Left lobe of liver (tissue), 2 donors: ENCODE results near the gene KMO. TPM values are rescaled to one million over a fixed set of nuclear protein-coding genes. Genes with fewer than 3 reads are reported as not detected.
A peak's percentile ranks its signal among the peaks of the same experiment; 100 is the strongest.

Source experiments
- ATAC-seq: fragments of 200-7000 bp; cut with Tn5 transposase; one replicate; pipeline ENCODE4 v1.9.1; 2020; ENCODE audit warnings: mild to moderate bottlenecking, moderate library complexity
- DNase-seq: peaks from one replicate; pipeline ENCODE4 v3.0.0-alpha.2; 2020; ENCODE audit warnings: low spot score
- total RNA-seq: library from RNA; stranded (reverse); gene quantifications from one replicate; pipeline ENCODE4 v1.2.1, GENCODE V29; 2021
- donor health status: DM: no; HTN: no; CAD: no; lungs with moderate emphysema.
- donor health status: DM: no; HTN: yes; CAD: no.

KMO gene
- total RNA-seq = 37.5 TPM

DNA sequence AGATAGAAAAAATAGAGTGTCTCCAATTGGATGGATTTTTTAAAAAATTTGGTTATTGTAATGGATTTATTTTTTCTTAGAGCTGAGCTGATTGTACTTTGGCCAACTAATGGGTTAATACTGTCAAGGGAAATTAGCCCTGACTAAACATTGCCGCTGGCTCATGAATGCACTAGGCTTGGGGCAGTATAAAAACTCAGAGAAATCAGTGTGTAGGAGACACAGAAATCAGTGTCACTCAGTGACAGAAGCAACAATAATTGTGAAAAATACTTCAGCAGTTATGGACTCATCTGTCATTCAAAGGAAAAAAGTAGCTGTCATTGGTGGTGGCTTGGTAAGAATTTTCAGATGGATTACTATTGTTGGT lies at the start of gene KMO:
Gene KMO (plus strand): TSS at position 217 of the 370 bp plus-strand sequence. CDS start 67 bp downstream, at position 284.
- peak; percentile 69 for ATAC-seq
- no peak for DNase-seq

DNA sequence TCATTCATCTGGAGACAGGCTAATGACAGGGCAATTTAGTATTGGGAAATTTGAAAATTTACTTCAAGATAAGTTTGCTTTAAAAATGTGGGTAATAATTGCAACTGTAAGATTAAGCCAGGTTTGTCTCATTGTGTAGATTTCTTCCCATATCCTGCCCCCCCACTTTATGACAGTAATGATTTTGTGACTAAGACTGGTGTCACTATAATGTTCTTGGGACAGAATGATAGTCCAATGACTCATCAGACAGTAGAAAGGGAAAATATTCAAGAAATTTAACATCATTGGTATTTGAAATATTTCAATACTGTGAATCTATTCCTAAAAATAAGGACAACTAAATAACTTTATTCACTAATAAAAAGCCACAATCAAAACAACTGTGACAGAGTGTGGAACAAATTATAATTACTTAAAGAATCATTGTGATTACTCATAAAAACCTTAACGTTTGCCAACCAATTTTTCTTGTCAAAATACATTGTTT lies 49.4 kb upstream of the KMO start:
- DNase-seq (no peak), ATAC-seq (no peak)

DNA sequence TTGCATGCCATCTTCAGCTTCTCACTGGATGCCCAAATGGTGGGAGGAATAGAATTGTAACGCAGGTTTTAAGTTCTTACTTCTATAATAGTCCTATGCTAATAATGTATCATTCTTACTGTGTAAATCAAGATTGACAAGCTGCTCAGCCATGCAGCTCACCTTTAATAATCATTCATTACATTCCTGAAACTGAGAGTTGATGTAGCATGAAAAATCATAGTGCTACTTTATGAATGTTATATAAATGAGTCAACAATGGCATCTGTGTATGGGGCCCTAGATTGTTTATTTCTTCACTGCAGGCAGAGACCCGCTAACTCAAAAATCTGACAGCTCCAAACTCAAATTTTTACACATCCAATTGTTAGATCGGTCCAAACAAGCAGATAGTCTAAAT lies 47.0 kb upstream of the KMO start:
- ATAC-seq (no peak), DNase-seq (no peak)

DNA sequence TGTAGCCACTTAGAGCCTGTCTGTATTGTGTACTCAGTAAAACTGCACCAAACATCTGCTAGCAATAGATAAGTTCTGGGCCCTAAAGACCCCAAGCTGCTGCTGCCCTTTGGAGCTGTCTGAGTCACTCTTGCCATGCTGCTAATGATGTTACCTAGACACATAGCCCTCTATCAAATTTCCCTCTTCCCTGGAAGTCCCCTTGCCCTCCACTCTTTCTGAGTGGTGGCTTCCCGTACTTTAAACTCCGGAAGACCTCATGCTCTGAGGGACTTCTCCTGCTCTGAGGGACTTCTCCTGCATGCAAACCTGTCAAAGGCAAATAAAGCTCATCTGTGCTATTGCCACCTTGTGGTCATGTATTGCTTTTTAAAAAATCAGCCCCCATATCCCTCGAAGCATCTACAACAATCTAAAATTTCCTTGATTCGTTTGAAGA lies 46.6 kb upstream of the KMO start:
- DNase-seq = no peak

DNA sequence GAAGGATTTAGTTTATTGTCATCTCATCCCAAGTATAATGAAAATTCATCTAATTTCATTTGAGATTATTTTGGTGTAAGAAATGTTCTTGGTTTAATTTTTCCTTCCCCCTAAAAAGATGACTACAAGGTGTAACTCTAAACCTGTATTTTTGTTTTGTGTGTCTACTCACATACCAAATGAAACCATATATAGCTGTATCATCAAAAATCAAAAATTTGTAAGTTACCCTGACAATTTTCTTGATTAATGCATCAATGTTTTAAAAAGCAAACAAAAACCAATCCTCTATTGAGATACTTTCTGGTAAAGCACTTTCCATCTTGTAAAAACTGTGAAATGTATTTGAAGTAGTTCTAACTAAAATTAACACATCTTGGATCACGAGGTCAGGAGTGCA lies 43.4 kb upstream of the KMO start:
- no peak for DNase-seq
- no peak for ATAC-seq

More for the DNA sequence above, 46.6 kb upstream of the KMO start:
- ATAC-seq = peak; percentile 45

DNA sequence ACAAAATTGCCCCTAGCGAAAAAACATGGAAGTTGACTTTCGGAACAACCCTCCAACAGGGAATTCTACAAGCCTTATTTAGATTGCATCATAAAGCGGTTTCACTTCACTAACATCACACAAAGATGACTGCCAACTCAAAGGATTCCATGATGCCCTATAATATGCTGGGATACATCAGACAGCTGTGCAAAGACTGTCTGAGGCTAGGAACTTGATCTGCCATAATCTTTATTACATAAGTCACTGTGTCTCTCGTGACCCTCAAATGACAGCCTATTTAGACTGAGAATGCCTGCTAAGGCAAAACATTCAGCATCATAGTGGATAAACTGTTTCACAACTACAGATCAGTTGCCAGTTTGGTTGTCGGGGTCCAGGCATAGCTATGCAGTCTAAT lies 36.4 kb upstream of the KMO start:
- ATAC-seq (no peak), DNase-seq (no peak)

DNA sequence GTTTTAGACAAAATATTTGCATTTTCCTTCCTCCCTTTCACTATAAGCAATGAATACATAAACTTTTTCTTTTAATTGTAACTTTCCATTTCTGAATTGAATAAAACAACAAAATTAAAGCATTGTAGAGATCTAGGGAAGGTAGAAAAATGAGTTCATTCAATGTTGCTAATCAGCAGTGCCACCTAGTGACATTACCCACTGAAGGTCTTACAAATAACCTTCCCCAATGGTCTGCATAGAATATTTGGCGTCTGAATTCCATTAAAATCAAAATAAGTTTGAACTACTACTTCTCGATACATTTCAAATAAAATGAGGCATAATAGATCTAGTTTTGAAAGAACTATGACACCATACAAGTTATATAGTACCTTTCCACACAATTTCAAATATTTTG lies 32.3 kb upstream of the KMO start:
- DNase-seq (no peak), ATAC-seq (peak; percentile 60)

DNA sequence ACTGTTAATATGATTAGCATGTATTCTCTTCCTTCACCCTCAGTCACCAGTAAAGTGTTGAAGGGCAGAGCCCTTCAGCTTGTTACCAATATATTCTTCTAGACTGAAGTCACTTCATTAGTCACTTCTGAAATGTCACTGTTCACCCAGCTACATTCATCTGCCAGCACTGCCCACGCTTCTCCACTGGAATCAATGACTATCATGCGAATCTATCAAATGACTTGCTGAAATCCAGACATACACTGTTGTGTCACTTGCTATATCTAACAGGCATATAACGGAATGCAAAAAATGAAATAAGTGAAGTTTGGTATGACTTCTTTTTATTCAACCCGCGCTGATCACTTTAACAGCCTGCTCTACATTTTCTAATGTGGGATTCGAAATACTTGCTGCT lies 28.7 kb upstream of the KMO start:
- no peak for ATAC-seq
- DNase-seq = no peak

DNA sequence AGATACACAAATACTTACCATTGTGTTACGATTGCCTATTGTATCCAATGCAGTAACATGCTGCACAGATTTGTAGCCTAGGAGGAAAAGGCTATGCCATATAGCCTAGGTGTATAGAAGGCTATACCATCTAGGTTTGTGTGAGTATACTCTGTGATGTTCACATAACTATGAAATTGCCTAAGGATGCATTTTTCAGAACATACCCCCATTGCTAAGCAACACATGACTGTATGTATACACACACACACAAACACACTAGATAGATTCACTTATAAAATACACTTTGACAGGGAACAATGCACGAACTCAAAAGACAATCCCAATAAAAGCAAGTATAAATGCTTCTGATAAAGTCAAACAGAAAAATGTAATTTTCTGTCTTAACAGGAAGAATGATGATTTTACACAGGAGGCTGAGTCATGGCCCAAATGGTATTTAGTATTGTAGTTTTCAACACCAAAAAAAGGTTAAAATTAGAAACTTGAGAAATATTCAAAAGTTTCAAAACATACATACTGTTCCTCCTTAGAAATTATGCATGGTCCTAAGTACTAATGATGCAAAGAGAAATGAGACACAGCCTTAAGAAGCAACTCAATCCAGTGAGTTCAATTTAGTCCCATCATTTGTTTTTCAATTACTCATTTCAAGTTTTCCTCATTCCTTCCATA lies 24.9 kb upstream of the KMO start:
- no peak for ATAC-seq
- no peak for DNase-seq

DNA sequence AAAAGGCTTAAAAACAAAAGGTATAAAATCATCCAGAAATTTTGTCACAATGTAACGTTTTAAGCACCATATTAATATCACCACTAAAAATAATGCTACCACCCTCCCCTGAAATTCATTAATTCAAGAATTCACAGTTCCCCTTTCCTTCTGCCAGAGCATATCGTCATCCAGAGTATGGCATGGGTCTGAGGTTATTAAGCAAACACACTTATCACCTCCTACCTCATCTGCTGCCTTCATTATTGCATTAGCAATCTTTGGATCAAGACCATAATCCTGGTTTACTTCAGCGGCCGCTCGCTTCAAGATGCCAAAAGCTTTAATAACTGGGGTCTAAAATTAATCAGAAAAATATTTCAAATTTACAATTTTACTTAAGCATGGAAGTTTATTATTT lies 18.8 kb upstream of the KMO start:
- ATAC-seq (peak; percentile 39), DNase-seq (no peak)

DNA sequence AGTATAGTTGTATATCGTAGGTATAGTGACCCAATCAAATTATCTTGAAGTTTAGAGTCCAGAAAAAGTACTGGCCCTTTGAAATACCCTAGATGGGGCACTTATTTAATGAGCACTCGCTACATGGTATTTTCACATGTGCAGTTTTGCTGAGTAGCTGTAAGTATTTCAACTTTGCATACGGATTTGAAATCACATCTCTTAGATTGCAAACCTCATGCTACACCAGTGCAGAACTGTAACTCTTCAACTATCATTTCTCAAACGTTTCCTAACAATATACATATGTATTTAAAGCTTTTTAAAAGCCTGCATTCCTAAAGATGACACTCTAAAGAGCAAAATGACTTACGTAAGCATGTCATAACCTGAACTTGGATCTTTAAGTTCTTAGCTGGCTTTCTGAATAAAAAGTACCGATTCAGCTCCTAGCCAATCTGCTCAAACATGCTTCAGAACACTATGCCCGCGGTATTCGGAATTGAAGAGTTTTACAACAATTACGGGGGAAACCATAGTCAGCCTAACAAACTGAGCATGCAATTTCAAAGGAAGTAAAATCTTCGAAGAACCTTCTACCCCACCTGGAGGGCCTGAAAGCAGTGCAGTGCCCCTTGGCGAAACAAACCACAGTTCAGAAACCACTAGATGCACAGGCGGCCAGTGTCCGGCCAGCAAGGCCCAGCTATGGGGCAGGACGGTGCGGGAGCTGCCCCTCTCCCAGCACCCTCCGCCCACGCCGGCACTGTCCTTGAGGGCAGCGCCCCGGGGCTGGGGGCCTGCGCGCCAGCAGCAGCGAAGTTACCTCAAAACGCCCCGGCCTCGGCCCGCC lies 13.5 kb upstream of the KMO start:
- peak; percentile 54 for ATAC-seq
- DNase-seq = peak; percentile 58

DNA sequence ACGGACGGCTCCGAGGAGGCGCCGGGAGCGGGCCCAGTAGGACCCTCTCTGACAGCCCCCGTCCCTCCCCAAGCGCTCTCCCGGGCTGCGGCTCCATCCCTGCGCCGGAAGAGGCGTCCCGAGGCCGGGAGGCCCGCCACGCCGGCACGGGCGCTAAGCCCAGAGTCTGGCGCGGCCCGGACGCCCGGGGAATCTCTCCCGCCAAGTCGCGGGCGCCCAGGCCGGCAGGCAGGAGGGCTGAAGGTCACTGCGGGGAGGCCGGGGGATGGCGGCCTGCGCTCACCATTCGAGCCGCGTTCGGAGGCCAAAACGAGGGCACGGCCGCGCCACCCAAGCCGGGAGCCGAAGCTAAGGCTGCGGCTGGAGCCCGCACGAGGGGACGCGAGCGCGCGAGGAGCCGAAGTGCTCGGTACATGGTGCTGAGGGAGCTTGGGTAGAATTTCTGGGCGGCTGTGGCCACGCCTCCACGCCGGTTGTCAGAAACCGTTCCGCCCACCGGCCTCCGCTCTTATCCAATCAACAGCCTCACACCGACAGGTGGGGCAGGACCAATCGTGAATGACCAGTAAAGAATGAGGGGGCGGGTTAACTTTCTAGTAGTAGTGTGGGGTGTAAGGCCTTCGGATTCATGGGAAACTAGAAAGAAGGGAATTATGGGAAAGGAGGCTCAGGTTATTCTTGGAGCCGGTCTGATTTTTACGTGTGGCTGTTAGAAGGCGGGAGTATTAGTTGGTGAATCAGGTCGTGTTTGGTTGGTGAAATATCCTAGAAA lies 12.7 kb upstream of the KMO start, which contains the start of gene FH:
Gene FH (minus strand): TSS at position 448 of the 772 bp plus-strand sequence. CDS start 33 bp downstream, at position 415.
- peak; percentile 93 for ATAC-seq
- peak; percentile 98 for DNase-seq

DNA sequence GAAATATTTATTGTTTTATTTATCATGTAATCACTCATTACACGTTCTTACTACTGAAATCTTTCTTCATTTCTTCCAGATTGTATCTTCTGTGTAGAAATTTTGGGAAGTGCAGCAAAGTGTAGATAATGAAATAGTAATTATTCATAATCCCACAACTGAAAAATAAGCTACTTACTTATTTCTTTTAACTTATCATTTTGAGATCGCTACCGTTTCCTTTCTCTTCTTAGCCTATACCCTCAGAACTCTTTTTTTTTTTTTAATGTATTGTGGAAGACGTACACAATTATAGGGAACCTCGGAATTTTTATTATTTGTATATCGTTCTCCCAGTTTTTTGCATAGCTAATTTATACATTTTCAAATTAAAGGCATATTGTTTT lies 12.1 kb upstream of the KMO start:
- ATAC-seq (no peak), DNase-seq (no peak)

DNA sequence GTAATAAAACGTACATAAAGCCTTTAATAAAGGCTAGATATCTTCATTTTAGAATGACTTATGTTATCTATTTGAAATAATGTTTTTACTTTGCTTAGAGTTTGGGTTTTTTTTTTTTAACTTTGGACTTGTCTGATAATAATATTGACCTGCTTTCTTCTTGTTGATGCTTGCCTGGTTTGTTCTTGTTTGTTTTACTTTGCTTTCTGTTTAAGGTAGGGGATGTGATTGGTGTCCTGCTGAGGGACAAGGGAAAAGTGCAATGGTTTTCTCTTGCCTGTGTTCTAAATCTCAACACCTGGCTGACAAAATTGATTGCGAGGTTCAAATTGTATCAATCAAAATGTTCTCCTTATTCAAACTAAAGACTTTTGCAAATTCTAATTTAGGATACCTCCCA lies 10.5 kb upstream of the KMO start:
- peak; percentile 39 for ATAC-seq
- no peak for DNase-seq

DNA sequence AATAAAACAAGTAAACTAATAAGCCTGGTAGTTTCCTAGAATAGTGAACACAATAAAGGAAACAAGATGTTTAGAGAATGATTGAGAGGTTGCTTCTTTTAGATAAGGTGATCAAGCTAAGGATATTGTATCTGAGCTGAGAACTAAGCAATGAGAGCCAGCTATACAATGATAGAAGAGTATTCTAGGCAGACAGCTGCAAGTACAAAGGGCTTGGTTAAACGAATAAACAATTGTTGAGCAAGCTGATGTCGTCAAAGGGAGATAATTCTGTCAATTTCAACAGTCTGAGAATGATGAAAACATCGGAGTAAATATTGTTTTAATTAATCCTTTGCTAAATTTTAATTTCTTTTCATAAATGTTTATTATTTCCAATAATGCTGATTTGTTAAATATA lies 7.2 kb upstream of the KMO start:
- DNase-seq = no peak
- ATAC-seq = peak; percentile 82

DNA sequence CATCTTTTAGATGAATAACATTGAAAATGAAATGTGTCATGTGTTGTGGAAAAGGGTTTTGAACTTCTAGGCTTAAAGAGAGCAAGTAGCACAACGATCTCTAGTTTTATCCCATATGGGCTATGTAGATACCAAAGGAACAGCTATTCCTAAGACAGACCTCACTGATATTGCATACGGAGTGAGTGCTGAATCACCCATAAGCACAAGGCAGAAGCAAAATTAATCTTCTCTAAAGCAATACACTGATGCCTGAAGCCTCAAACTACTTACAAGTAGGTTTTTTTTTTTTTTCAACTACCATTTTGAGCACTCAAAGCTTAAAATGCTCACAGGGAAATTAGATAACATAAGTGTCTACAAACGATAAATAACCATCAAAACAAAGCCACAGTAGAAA lies 5.0 kb upstream of the KMO start:
- ATAC-seq (no peak), DNase-seq (no peak)

DNA sequence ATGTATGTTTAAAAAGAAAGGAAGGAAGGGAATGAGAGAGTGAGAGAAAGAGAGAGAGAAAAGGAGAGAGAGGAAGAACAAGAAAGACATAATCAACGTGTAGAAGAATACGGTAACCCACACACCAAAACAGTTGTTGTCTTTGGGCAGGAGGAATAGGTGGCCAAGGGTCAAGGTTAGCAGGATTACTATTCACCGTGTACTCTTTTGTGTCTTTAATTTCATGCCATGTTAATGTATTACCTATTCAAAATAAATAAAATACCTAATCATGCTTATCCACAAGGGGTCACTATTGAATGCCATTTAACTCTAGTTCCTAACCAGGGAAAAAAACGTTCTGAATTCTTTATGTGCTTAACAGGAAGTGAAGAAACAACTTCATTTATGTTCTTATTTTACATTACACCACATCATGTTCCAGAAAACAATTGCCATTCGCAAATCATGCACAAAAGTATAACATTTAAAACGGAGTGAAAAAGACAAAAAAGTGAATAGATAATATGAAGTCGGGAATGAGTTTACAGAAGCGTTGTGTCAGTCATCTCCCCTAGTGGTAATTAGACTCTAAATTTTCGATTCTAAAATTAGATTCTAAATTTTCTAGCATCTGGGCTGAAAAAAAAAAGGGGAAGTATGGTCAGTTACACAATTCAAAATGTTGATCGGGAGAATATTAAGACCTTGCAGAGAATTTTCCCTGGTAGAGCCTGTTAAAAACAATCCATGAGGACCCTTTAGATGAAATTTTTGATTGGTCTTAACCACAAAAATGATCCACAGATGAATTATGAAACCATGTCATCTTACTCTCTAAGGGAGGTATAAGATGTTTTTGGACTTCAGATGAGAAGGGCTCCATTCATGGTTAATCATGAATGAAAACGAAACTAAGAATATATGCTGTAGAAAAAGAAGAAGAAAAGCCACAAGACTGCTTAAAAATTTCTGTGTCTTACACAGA lies 700 bp upstream of the KMO start:
- ATAC-seq = peak; percentile 86
- DNase-seq = peak; percentile 59

DNA sequence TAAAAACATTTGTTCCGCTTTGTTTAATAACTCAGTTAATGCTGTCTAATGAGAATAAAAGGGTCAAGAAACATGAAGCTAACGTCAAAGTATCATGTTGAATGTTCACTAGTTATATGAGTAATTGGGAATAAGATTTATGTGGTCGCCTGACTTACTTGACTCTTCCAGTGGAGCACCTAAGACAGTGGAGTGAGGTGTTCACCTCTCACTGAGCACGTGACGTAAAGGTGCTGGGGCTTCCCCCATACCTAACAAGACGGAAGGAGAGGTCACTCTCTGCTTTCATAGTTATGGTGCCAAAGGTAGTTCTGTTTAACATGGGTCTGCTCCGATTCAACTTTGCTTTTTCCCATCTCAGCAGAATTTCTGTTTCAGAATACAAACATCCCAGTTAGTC lies 686 bp downstream of the KMO start:
- peak; percentile 76 for ATAC-seq
- DNase-seq = peak; percentile 77

DNA sequence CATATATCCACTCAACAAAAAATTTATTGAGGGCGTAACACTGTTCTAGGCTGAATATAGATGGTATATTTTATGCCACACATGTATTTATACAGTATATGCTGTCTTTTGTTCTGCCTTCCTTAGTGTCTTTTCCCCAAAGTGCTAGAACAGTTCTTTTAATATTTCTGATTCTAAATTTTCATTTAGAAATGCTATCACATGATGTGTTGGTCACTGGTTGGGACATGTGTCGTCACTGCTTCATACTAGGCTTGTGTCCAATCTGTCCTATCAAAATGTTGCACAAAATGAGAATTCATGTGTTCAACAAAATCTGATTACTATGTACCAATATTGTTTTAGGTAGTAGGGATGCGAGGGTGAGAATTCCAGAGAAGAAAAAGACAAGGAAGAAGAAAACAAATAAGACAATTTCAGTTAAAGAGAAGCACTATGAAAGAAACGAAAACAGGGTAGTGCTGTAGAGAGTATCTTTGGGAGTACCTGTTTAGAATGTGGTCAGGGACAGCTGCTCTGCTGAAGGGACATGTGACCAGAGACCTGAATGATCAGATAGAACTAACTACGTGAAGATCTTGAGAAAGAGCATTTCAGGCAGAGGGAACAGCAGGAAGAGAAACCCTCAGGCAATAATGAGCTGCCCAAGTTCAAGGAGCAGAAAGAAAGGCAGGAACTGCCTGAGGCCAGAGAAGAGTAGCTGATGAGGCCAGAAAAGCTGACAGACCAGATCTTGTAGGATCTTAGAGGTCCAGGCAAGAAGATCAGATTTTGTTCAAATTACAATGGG lies 1.3 kb downstream of the KMO start:
- peak; percentile 44 for ATAC-seq
- DNase-seq = no peak
